HG03139 (cell line): ENCODE measurements around the gene KIFC1.
A peak's percentile ranks its signal among the peaks of the same experiment; 100 is the strongest.

Experiments
- ATAC-seq: cut with Tn5 transposase; IDR thresholded peaks from one replicate; pipeline ENCODE4 v1.9.1; 2021; ENCODE audit not compliant: unreplicated experiment

The KIFC1 gene

GRCh38 chr6:33410050-33410710 is 18.6 kb downstream of the KIFC1 start:
- peak; percentile 76 for ATAC-seq

DNA sequence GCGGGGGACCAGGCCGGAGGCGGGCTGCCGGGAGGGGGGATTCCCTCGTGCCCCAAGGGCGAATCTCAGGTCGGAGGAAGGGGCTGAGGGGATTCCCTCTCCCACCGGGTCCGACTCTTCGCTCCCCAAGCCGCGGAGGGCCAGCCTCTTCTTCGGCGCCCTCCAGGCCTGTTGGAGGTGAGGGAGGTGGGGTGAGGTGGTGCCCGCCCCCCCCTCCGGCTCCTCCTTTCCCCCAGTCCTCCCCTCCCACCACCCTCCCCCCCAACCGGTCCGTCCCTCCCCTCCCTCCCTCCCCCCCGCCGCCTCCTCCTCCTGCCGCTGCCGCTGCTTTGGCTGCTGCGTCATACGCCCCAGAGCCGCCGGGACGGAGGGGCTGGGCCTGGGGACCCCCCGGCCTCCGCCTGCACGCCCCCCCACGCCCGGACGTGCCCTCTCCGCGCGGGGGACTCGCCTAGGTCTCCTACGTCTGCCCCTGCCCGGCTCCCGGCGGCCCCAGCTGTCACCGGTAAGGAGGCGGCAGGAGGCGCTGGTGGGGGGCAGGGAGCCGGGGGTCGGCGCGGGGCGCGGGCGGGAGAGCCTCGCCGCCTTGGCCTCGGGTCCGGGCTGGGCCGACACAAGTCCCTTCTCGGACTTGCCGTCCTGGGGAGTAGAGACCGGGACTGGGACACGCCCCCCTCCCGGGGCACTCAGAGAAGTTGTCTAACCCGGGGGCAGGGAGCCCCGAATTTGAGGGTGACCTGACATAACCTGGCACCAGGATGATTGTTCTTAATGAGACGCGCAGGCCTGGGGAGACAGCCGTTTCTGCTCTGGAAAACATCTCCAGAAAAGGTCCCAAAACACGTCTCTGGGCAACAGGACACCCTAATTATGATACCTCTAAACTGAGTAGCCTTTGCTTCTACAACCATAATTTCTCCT is 19.3 kb downstream of the KIFC1 start, which contains the start of gene PHF1:
Gene PHF1, plus strand, starts transcription at position 304 of the 921 bp plus-strand sequence. CDS start 1,250 bp downstream, outside the sequence.
- peak; percentile 30 for ATAC-seq

- no peak for ATAC-seq
These were observed 20.0 kb downstream of the KIFC1 start for GRCh38 chr6:33411632-33412005.

DNA sequence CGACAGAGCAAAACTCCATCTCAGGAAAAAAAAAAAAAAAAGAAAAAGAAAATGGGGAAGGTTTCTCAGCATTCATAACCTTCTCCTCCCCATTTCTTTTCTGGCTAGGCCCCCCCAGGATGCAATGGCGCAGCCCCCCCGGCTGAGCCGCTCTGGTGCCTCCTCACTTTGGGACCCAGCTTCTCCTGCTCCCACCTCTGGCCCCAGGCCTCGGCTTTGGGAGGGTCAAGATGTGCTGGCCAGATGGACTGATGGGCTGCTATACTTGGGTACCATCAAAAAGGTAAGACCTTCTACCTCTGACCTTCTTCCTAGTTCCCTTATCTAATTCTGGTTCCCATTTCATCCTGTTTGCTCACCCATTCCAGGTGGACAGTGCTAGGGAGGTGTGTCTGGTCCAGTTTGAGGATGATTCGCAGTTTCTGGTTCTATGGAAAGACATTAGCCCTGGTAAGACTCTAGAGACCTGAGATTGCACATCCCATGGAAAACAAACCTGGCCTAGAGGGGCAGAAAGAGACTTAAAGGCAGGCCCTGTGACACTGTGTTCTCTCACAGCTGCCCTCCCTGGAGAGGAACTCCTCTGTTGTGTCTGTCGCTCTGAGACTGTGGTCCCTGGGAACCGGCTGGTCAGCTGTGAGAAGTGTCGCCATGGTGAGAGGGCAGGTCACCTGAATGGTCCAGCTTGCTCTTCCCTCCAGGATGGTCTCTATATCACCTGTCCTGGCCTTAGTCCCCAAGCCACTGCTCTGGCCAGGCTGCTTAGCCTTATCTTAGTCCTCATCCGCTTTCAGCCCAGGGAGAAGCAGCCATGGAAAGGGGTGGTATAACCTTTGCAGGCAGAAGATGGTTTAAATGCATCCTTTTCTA is 20.8 kb downstream of the KIFC1 start:
- no peak for ATAC-seq

GRCh38 chr6:33413241-33414120 is 21.9 kb downstream of the KIFC1 start:
- ATAC-seq = no peak

GRCh38 chr6:33414592-33415271 is 23.1 kb downstream of the KIFC1 start:
- ATAC-seq = no peak

DNA sequence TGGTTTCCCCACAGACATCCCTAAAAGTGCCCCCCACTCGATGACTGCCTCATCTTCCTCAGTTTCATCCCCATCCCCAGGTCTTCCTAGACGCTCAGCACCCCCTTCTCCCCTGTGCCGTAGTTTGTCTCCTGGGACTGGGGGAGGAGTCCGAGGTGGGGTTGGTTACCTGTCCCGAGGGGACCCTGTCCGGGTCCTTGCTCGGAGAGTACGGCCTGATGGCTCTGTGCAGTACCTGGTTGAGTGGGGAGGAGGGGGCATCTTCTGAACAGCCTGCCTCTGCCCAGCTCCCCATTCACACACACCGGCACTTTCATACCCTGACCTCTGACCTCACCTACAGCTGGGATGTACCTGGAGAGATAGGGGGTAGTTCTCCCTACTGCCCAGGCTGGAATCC is 24.2 kb downstream of the KIFC1 start:
- no peak for ATAC-seq

- ATAC-seq = no peak
These were observed 24.9 kb downstream of the KIFC1 start for GRCh38 chr6:33416386-33417127.

DNA sequence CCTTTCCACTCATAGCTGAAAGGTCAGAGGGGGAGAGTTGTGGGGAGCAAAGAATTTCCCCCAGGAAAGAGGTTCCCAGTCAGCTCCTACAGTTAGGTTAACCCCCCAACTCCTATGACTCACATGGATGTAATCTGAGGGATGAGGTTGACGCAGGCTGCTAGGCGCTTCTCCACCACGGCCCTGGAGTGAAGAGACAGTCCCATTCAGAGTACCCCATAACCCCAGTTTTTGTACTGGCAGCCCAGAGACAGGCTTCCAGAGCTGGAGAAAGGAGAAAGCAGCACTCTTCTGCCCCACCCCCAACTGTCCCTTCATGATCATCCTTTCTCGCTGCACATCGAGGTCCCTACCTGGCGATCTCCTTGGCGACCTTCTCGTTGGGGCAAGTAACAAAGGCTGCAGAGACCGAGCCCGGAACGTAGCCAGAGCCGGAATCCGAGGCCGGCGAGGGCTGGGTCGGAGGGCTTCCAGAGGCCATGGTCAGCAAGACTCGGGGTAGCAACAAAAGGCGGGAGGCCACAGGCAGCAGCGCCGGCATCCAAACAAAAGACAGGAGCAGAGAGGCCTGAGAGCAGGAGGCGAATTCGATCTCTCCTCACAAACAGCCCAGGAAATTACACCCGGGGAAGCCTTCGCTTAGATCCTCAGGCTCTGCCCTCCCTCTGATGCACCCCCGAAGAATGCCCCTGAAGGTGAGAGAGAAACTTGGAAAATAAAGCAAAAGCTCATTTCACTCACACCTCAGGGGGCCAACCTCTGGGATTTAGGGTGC is 25.7 kb downstream of the KIFC1 start:
- no peak for ATAC-seq

GRCh38 chr6:33417903-33418689 is 26.5 kb downstream of the KIFC1 start, which contains the start of gene CUTA:
CUTA (minus strand) TSS chr6:33418107; CDS start chr6:33418000, 107 bp downstream.
- peak; percentile 78 for ATAC-seq

DNA sequence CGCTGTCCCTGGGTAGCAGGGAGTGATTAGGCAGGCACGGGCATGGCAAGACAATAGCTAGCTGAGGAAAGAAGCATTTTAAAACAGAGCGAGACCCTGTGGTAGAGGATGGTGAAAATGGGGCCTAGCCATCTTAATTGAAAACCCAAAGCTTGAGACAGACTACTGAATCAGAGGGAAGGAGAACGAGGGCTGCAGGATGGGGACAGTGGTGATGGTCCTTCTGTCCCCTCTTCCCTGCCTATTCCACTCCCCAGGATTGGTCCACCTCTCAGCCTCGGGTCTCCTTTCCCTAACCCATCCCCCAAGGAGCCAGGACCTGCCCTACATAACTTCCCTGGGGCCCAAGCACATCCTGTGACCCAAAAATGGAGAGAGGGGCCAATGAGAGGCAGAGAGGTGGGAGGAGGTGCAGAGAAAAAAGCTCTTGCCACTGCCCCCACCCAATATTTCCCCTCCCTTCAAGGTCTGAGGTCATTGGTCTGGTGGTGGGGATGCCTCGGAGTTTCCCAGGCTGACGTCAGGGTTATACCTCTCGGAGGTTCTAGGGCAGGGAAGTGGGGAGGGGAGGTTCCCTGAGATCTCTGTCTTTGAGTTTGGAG is 27.2 kb downstream of the KIFC1 start:
- no peak for ATAC-seq

GRCh38 chr6:33419580-33420490 is 28.2 kb downstream of the KIFC1 start, which contains the start of gene SYNGAP1:
SYNGAP1 (plus strand) TSS chr6:33420065; CDS start chr6:33420265, 200 bp downstream.
- no peak for ATAC-seq

GRCh38 chr6:33420491-33421343 is 29.1 kb downstream of the KIFC1 start:
- ATAC-seq = no peak

DNA sequence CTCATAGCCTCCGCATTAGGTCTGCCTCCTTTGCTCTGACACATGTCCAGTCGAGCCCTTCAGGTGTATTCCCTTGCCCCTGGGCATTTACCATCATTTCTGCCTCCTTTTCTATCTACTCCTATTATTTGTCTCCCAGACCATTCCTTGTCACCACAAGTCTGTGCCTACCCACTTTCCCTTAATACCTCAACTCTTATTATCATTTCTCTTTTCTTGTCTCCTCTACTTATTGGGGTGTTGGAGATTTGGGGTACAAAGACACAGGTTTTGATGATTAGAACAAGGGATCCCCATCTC is 29.7 kb downstream of the KIFC1 start:
- ATAC-seq = no peak

DNA sequence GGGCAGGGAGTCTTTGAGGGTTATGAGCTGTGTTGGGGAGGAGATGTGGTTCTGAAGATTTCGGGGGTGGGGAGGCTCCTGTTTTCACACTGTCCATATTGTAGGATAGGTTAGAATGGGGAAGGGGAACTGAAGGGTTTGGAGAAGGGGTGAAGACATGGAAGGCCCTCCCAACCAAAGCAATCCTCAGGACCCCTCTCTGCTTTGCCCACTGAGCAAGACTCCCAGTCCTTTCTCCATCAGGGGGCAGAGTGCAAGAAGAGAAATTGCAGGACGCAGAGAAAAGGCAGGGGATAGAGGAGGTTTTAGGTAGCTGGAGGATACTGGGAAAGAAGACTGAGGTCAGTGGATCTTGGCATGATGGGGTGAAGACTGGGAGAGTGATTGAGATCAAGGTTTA is 32.2 kb downstream of the KIFC1 start:
- ATAC-seq = no peak
